Measurements from ENCODE around the gene CNGA3.
A peak's percentile ranks its signal among the peaks of the same experiment; 100 is the strongest.

CNGA3 gene

DNA sequence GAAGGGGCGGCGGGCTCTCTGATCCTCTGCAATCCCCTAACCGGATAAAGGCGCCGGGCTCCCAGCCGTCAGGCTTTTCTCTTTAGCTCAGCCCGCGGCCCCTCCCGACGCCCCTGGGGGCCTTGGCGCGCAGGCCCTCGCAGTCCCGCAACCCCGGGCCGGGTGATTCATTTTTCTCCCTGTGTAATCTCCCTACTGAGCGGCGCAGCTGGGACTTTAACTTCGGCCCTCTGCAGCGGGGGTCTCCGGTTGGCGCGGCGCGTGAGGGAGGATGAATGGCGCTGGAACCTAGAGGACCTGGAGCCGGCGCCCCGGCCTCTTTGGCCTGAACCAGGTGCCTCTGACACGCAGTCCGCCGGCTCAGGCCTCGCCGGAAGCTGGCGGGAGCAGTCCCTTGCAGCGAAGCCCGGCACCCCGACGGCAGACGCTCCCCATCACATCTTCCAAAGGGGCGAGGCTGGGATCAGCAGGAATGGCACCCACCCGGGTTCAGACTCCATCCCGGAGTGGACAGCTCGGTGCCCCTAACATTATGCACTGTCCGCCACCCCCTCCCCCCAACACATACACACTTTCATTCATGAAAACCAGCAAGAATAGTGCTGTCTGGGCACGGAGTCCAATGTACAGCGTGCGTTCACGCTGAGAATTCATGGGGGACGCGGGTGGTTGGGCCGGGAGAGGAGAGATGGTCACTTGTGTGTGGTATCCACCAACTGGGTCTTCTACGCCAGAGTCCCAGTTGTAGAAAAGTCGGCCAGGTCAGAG is 1.2 kb downstream of the CNGA3 start:
- H3K4me3 ChIP-seq: no peak overlapping the region; a peak in 1 of 20 replicates
- no peak overlapping the region for H3K27ac ChIP-seq
- H3K9me3 ChIP-seq (replicated peaks in 1 of 11): peaks cover 10 to 23% (median 18%) of the 10 kb centered on the region in 11 experiments; a peak in 20 of 22 replicates
- no peaks in the 10 kb centered on the region for H3K36me3 ChIP-seq
- peak overlapping the region in 9 of 11 experiments; percentile 2 to 56 (median 37); a peak in 14 of 22 replicates for H3K4me2 ChIP-seq
- H4K20me1 ChIP-seq: 0 out of 22 replicates have a peak, but pooled peaks cover 0 to 7% (median 0%) of the 10 kb centered on the region in 11 experiments
- peaks cover 0 to 18% (median 9%) of the 10 kb centered on the region in 10 experiments; a peak in 14 of 20 replicates for H3K4me1 ChIP-seq
- no peak for TF ChIP-seq Cebpa-rat (IDR thresholded peaks at IDR 0.05)
- no peak overlapping the region for H3K9ac ChIP-seq
- peaks cover 26 to 38% (median 32%) of the 10 kb centered on the region in 11 experiments for H3K27me3 ChIP-seq

DNA sequence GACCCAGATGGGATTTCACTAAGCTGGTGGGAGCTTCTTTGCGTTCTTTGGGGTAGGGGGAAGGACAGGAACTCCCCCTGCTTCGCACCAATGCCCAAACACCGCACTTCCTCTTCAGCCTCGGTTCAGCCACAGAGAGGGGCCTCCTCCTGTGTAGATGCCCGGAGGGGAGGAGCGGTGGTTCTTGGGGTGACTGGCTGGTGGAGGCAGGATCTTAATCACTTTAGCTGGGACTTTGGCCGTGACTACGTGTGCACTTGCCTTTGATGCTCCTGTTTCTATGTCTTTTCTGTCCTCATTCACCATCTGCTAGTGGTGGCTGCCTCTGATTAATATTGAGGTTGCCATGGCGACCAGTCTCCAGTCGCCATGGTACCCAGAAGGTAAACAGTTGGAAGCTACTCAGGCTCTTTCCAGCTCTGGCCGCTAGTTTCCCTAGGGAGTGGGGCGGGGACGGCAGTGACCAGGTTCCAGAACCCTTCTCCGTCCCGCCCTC is 1.9 kb downstream of the CNGA3 start:
- Histone ChIP-seq H3K27me3 (peaks cover 26 to 38% (median 32%) of the 10 kb centered on the region in 11 experiments), H3K36me3 (no peaks in the 10 kb centered on the region), H3K4me1 (peaks cover 0 to 18% (median 9%) of the 10 kb centered on the region in 10 experiments; a peak in 14 of 20 replicates), H3K9ac (no peak overlapping the region), H3K4me3 (no peak overlapping the region), H3K9me3 (replicated peaks in 1 of 11) (peaks cover 10 to 23% (median 18%) of the 10 kb centered on the region in 11 experiments; a peak in 20 of 22 replicates), H4K20me1 (0 out of 22 replicates have a peak, but pooled peaks cover 0 to 7% (median 0%) of the 10 kb centered on the region in 11 experiments), H3K4me2 (peak overlapping the region in 9 of 11 experiments; percentile 2 to 56 (median 37); a peak in 14 of 22 replicates), H3K27ac (no peak overlapping the region)
- TF ChIP-seq Cebpa-rat (IDR thresholded peaks at IDR 0.05): no peak

DNA sequence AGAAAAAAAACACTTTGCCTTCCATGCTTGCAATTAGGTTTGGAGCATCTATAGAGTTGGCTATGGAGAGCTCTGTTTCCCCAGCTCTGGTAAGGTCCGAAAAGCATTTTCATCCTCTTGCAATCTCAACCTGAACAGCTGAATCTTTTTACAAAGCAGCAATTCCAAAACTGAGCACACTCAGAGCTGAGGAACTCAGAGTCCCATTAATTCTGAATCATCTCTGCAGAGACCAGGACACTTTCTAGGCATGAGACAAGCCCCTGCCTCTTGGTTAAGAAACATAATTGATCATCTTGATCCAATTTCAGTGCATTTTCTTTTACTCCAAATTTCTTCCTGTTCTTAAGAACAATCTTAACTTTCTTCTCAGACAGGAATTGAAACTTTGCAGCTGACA is 4.2 kb downstream of the CNGA3 start:
- peaks cover 10 to 25% (median 18%) of the 10 kb centered on the region in 11 experiments; a peak in 20 of 22 replicates for H3K9me3 ChIP-seq (replicated peaks in 1 of 11)
- no peaks in the 10 kb centered on the region for H3K36me3 ChIP-seq
- no peak for TF ChIP-seq Cebpa-rat (IDR thresholded peaks at IDR 0.05)
- H4K20me1 ChIP-seq: 0 out of 22 replicates have a peak, but pooled peaks cover 0 to 7% (median 0%) of the 10 kb centered on the region in 11 experiments
- no peak overlapping the region for H3K27ac ChIP-seq
- no peak overlapping the region for H3K4me3 ChIP-seq
- H3K9ac ChIP-seq: no peak overlapping the region
- H3K27me3 ChIP-seq: peaks cover 26 to 38% (median 32%) of the 10 kb centered on the region in 11 experiments
- H3K4me1 ChIP-seq: peaks cover 0 to 18% (median 9%) of the 10 kb centered on the region in 10 experiments; a peak in 14 of 20 replicates
- H3K4me2 ChIP-seq: no peak overlapping the region

DNA sequence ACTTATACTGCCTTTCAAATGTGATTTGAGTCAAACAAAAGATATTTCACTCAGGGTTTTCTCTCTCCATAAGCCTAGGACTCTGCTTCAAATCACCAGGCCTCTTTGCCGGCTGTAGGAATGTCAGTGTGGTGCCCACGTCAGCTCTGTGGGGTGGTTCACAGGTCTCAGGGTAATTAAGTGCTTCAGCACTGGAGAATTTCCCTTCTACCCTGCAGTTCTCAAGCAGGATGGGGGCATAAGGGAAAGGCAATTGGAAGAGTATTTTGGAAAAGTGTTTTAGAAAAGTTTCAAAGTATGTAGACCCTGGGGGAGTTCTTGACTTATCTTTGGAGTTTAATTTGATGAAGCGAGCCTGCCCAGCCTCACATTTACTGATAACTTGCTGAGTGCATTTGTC is 9.6 kb downstream of the CNGA3 start:
- H3K9ac ChIP-seq: no peak overlapping the region
- no peak overlapping the region for H3K27ac ChIP-seq
- H3K4me3 ChIP-seq: no peak overlapping the region
- peaks cover 0 to 24% (median 10%) of the 10 kb centered on the region in 10 experiments; a peak in 13 of 20 replicates for H3K4me1 ChIP-seq
- no peaks in the 10 kb centered on the region for H4K20me1 ChIP-seq
- no peak overlapping the region for H3K4me2 ChIP-seq
- H3K27me3 ChIP-seq: no peaks in the 10 kb centered on the region
- H3K9me3 ChIP-seq (replicated peaks in 1 of 11): peaks cover 0 to 6% (median 0%) of the 10 kb centered on the region in 11 experiments; a peak in 6 of 22 replicates
- H3K36me3 ChIP-seq: no peaks in the 10 kb centered on the region
- no peak for TF ChIP-seq Cebpa-rat (IDR thresholded peaks at IDR 0.05)

DNA sequence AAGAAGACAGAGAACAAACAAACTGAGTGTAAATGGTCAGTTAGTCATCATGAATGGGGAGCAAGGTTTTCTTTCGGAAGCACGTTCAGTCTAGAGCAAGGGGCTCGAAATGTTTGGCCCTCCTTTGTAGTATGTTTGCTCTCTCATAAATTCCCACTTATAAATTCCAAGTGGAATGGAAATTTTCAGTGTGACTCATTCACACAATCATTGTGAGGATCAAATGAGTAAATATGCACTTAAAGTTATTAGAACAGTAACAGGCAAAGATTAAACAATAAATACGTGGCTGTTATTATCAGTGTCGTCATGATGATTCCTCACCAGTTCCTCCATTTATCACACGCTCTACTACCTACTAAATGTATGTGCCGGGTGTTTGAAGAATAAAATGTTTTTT is 10.5 kb downstream of the CNGA3 start:
- no peaks in the 10 kb centered on the region for H3K27me3 ChIP-seq
- H3K27ac ChIP-seq: no peak overlapping the region
- H3K4me3 ChIP-seq: no peak overlapping the region
- H4K20me1 ChIP-seq: no peaks in the 10 kb centered on the region
- no peaks in the 10 kb centered on the region for H3K36me3 ChIP-seq
- peaks cover 0 to 24% (median 10%) of the 10 kb centered on the region in 10 experiments; a peak in 13 of 20 replicates for H3K4me1 ChIP-seq
- no peak overlapping the region for H3K4me2 ChIP-seq
- H3K9me3 ChIP-seq (replicated peaks in 1 of 11): peaks cover 0 to 4% (median 0%) of the 10 kb centered on the region in 11 experiments; a peak in 1 of 22 replicates
- TF ChIP-seq Cebpa-rat (IDR thresholded peaks at IDR 0.05): no peak
- H3K9ac ChIP-seq: no peak overlapping the region

DNA sequence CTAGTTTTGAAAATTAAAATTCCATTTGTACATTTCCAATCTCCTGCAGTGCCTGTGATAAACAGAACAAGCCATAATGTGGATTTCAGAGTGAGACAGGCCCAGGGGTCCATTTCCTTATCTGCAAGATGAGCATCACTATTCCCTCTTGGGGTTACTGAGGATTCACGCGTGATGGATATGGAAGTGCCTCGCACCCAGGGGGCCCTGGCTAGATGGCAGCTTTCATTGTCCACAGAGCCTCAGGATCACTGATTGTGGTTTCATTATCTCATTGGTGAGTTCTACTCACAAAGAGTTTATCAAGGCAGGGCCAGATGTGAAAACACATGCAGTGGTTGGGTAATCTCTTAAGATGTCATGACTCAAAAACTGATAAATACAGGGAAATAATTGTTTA is 11.6 kb downstream of the CNGA3 start:
- no peak overlapping the region for H3K9ac ChIP-seq
- peak overlapping the region in 8 of 11 experiments; percentile 10 to 61 (median 36); a peak in 15 of 22 replicates for H3K4me2 ChIP-seq
- H3K4me3 ChIP-seq: no peak overlapping the region
- no peaks in the 10 kb centered on the region for H4K20me1 ChIP-seq
- H3K4me1 ChIP-seq: peaks cover 0 to 24% (median 10%) of the 10 kb centered on the region in 10 experiments; a peak in 13 of 20 replicates
- H3K27ac ChIP-seq: peak overlapping the region in 1 of 11 experiments; percentile 18; a peak in 1 of 22 replicates
- TF ChIP-seq Cebpa-rat (IDR thresholded peaks at IDR 0.05): peak in 1 of 11 experiments; percentile 26; a peak in 1 of 22 replicates
- H3K9me3 ChIP-seq (replicated peaks in 1 of 11): peaks cover 0 to 4% (median 0%) of the 10 kb centered on the region in 11 experiments; a peak in 1 of 22 replicates
- H3K36me3 ChIP-seq: no peaks in the 10 kb centered on the region
- no peaks in the 10 kb centered on the region for H3K27me3 ChIP-seq

DNA sequence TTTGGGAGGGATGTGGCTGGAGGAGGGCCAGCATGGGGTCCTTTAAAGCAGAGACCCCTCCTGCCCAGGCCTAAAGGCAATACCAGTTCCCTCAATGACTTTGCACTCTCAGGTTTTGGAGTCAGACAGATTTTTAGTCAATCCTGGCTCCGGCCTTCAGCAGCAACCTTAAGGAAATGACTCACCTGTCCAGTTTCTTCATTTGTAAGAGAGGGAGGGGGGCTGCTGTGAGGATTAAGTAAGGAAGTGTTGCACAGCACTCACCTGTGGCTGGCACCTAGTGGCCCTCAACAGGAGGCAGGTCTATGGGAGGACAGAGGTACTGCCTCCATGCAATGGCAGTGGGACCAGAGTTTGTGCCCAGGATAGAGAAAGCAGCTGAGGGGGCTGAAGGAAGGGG is 13.7 kb downstream of the CNGA3 start:
- no peaks in the 10 kb centered on the region for H4K20me1 ChIP-seq

DNA sequence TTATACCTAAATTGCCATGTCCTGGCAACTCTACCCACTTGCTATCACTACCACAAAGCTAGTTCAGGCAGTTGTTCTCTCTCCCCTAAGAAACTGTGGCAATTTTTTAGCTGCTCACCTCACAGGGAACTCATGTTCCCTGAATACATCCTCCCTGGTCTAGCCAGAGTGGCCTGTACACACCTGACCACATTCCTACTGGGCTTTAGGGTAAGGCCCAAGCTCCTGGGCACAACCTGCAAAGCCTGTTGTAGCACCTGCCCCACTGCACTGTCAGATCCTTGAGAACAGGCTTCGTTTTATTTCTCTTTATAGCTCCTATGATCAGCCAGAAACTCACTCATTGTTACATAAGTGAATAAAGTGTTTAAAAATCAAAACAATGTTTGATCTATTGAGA is 21.5 kb downstream of the CNGA3 start:
- Histone ChIP-seq H3K4me1 (no peaks in the 10 kb centered on the region), H3K4me2 (no peak overlapping the region), H3K27ac (no peak overlapping the region), H3K9ac (no peak overlapping the region), H4K20me1 (no peaks in the 10 kb centered on the region), H3K27me3 (no peaks in the 10 kb centered on the region), H3K9me3 (replicated peaks in 1 of 11) (peaks cover 8 to 30% (median 15%) of the 10 kb centered on the region in 11 experiments; a peak in 21 of 22 replicates), H3K36me3 (no peaks in the 10 kb centered on the region; a peak in 1 of 22 replicates), H3K4me3 (no peak overlapping the region)
- no peak for TF ChIP-seq Cebpa-rat (IDR thresholded peaks at IDR 0.05)

More for the DNA sequence above, 13.7 kb downstream of the CNGA3 start:
- no peaks in the 10 kb centered on the region for H3K27me3 ChIP-seq
- H3K27ac ChIP-seq: no peak overlapping the region
- no peak for TF ChIP-seq Cebpa-rat (IDR thresholded peaks at IDR 0.05)
- no peak overlapping the region for H3K4me2 ChIP-seq
- H3K4me3 ChIP-seq: no peak overlapping the region
- H3K9me3 ChIP-seq (replicated peaks in 1 of 11): peaks cover 0 to 9% (median 0%) of the 10 kb centered on the region in 11 experiments; a peak in 1 of 22 replicates
- no peak overlapping the region for H3K9ac ChIP-seq
- H3K4me1 ChIP-seq: peaks cover 0 to 24% (median 10%) of the 10 kb centered on the region in 10 experiments; a peak in 13 of 20 replicates
- no peaks in the 10 kb centered on the region for H3K36me3 ChIP-seq

DNA sequence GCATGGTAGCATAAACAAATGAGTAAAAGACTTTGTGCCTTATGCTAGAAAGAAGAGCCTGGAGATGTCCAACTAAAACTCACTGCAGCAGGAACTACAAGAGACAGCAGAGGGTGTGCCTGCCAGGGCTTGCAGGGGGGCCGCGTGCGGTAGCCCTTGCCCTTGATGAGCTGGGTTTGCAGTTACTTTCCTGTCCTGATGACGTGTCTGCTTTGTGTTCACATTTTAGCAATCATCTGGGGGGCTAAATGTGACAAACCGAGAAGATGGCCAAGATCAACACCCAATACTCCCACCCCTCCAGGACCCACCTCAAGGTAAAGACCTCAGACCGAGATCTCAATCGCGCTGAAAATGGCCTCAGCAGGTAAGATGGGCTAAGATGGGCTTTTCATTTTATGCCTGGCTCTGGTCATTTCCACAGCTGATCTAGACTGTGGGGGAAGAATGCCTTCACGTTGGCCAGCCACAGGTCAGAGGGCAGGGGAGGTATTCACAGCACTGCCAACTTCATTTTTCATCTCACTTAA is 23.5 kb downstream of the CNGA3 start:
- Histone ChIP-seq H3K4me2 (no peak overlapping the region), H3K27me3 (no peaks in the 10 kb centered on the region), H3K9ac (no peak overlapping the region), H3K36me3 (no peaks in the 10 kb centered on the region; a peak in 1 of 22 replicates), H3K9me3 (replicated peaks in 1 of 11) (peaks cover 8 to 25% (median 15%) of the 10 kb centered on the region in 11 experiments; a peak in 21 of 22 replicates), H3K4me3 (no peak overlapping the region), H3K27ac (no peak overlapping the region), H4K20me1 (no peaks in the 10 kb centered on the region), H3K4me1 (no peaks in the 10 kb centered on the region)
- TF ChIP-seq Cebpa-rat (IDR thresholded peaks at IDR 0.05): no peak

Measured in BLaER1 treated with 17β-estradiol and CSF1 and Interleukin-3, amounts not matched to agents 10 nM and 100 nM (cell line).